Neural progenitor cell (in vitro differentiated cells): Measurements from ENCODE around the gene TNS3. TPM values are rescaled to one million over a fixed set of nuclear protein-coding genes. Genes with fewer than 3 reads are reported as not detected.

Experiments used
- DNase-seq: peaks from one replicate; pipeline ENCODE4 v3.0.0-alpha.2; 2016; ENCODE audit warnings: low spot score
- H2AFZ ChIP-seq: fragments of 200-600 bp; sonication (generic); replicated peaks from 2 replicates; pipeline ENCODE4 v1.6.1; 2016; ENCODE audit warnings: antibody characterized with exemption
- H3F3A ChIP-seq: fragments of 200-600 bp; sonication (generic); 2 replicates; pipeline ENCODE4 v1.6.1; 2016; ENCODE audit warnings: antibody characterized with exemption, low read depth
- H3K27ac ChIP-seq: fragments of 200-600 bp; sonication (generic); 2 replicates; pipeline ENCODE4 v1.5.1; 2016; ENCODE audit warnings: mild to moderate bottlenecking
- H3K27me3 ChIP-seq: fragments of 200-600 bp; sonication (generic); 2 replicates; pipeline ENCODE4 v1.6.1; 2016; ENCODE audit warnings: mild to moderate bottlenecking, moderate library complexity
- H3K36me3 ChIP-seq: fragments of 200-600 bp; sonication (generic); 2 replicates; pipeline ENCODE4 v1.5.1; 2016
- H3K4me1 ChIP-seq: fragments of 200-600 bp; sonication (generic); 2 replicates; pipeline ENCODE4 v1.6.1; 2016; ENCODE audit warnings: mixed run types
- H3K4me2 ChIP-seq: fragments of 200-600 bp; sonication (generic); 2 replicates; pipeline ENCODE4 v1.6.1; 2016
- H3K4me3 ChIP-seq: fragments of 200-600 bp; sonication (generic); 2 replicates; pipeline ENCODE4 v1.5.1; 2016
- H3K79me2 ChIP-seq: fragments of 200-600 bp; sonication (generic); 2 replicates; pipeline ENCODE4 v1.6.1; 2016; ENCODE audit warnings: low read depth
- H3K9ac ChIP-seq: fragments of 200-600 bp; sonication (generic); 2 replicates; pipeline ENCODE4 v1.6.1; 2016
- H3K9me3 ChIP-seq: fragments of 200-600 bp; sonication (generic); 2 replicates; pipeline ENCODE4 v1.5.1; 2016; ENCODE audit warnings: low read depth
- H4K20me1 ChIP-seq: fragments of 200-600 bp; sonication (generic); 2 replicates; pipeline ENCODE4 v1.6.1; 2016; ENCODE audit warnings: low read depth
- H3K27ac Mint-ChIP-seq: 3 replicates; pipeline ENCODE4 v1.8.0; 2021; ENCODE audit warnings: mixed read lengths
- H3K27me3 Mint-ChIP-seq: 2 replicates; pipeline ENCODE4 v1.8.0; 2022; ENCODE audit warnings: low read depth, mild to moderate bottlenecking, inconsistent platforms, moderate library complexity, mixed read lengths; ENCODE audit not compliant: insufficient read depth
- H3K36me3 Mint-ChIP-seq: 3 replicates; pipeline ENCODE4 v1.8.0; 2021; ENCODE audit warnings: mixed read lengths
- H3K4me1 Mint-ChIP-seq: 3 replicates; pipeline ENCODE4 v1.8.0; 2021; ENCODE audit warnings: mixed read lengths
- H3K4me3 Mint-ChIP-seq: 3 replicates; pipeline ENCODE4 v1.8.0; 2021; ENCODE audit warnings: mild to moderate bottlenecking, moderate library complexity, mixed read lengths
- H3K9me3 Mint-ChIP-seq: 3 replicates; pipeline ENCODE4 v1.8.0; 2020; ENCODE audit warnings: mixed read lengths
- CTCF ChIP-seq: fragments of 200-600 bp; sonication (generic); IDR thresholded peaks from 2 replicates; pipeline ENCODE4 v1.5.1; 2017; ENCODE audit warnings: antibody characterized with exemption, mild to moderate bottlenecking
- EZH2 ChIP-seq: fragments of 200-600 bp; sonication (generic); IDR thresholded peaks from 2 replicates; pipeline ENCODE4 v1.6.1; 2017; ENCODE audit warnings: antibody characterized with exemption, mild to moderate bottlenecking, moderate library complexity
- EZH2phosphoT487 ChIP-seq: fragments of 200-600 bp; sonication (generic); IDR thresholded peaks from 2 replicates; pipeline ENCODE4 v1.6.1; 2017; ENCODE audit warnings: antibody characterized with exemption
- total RNA-seq: library from RNA; depleted of rRNA; stranded (reverse); fragments of >200 nt; gene quantifications from 2 replicates; pipeline ENCODE4 v1.2.3, GENCODE V29; 2015; ENCODE audit warnings: low replicate concordance

The TNS3 gene
- total RNA-seq, 1 donor from 2014 or later, result 15.0 TPM

- Histone ChIP-seq H3K27me3 (no peaks in the 10 kb centered on the region), H3K9me3 (no peaks in the 10 kb centered on the region), H3K4me3 (no peak overlapping the region), H3K79me2 (no peaks in the 10 kb centered on the region), H3K9ac (no peak overlapping the region), H3K4me2 (no peak overlapping the region), H3F3A (no peaks in the 10 kb centered on the region), H3K36me3 (no peaks in the 10 kb centered on the region), H3K27ac (no peak overlapping the region), H2AFZ (no peak overlapping the region), H3K4me1 (peaks cover 8% of the 10 kb centered on the region), H4K20me1 (no peaks in the 10 kb centered on the region)
- Mint-ChIP-seq H3K9me3 (no peaks in the 10 kb centered on the region), H3K27me3 (no peaks in the 10 kb centered on the region), H3K4me3 (no peak overlapping the region), H3K36me3 (peaks cover 8% of the 10 kb centered on the region), H3K4me1 (peaks cover 24% of the 10 kb centered on the region), H3K27ac (no peak overlapping the region)
- no peak for TF ChIP-seq EZH2
- DNase-seq, result no peak
Observed at GRCh38 chr7:47337531-47337930, 244.4 kb downstream of the TNS3 start.

GRCh38 chr7:47336472-47337425 is 245.2 kb downstream of the TNS3 start:
- Mint-ChIP-seq H3K27me3 (no peaks in the 10 kb centered on the region), H3K9me3 (no peaks in the 10 kb centered on the region), H3K4me1 (peaks cover 31% of the 10 kb centered on the region), H3K27ac (no peak overlapping the region), H3K36me3 (peaks cover 8% of the 10 kb centered on the region), H3K4me3 (no peak overlapping the region)
- Histone ChIP-seq H3K4me2 (no peak overlapping the region), H3K27ac (no peak overlapping the region), H3K36me3 (no peaks in the 10 kb centered on the region), H4K20me1 (no peaks in the 10 kb centered on the region), H3K9me3 (no peaks in the 10 kb centered on the region), H2AFZ (no peak overlapping the region), H3K4me3 (no peak overlapping the region), H3K79me2 (no peaks in the 10 kb centered on the region), H3F3A (no peaks in the 10 kb centered on the region), H3K4me1 (peaks cover 16% of the 10 kb centered on the region), H3K27me3 (no peaks in the 10 kb centered on the region), H3K9ac (no peak overlapping the region)
- DNase-seq, result no peak
- TF ChIP-seq EZH2 (no peak), CTCF (no peak), EZH2phosphoT487 (no peak)

GRCh38 chr7:47335557-47336471 is 246.1 kb downstream of the TNS3 start:
- H3K27me3 ChIP-seq, result no peaks in the 10 kb centered on the region
- H3K9ac ChIP-seq, result no peak overlapping the region
- TF ChIP-seq EZH2phosphoT487 (no peak), CTCF (no peak), EZH2 (no peak)
- no peaks in the 10 kb centered on the region for H3K9me3 Mint-ChIP-seq
- H4K20me1 ChIP-seq, result no peaks in the 10 kb centered on the region
- H2AFZ ChIP-seq, result no peak overlapping the region
- no peaks in the 10 kb centered on the region for H3K27me3 Mint-ChIP-seq
- no peaks in the 10 kb centered on the region for H3F3A ChIP-seq
- H3K27ac Mint-ChIP-seq, result peak overlapping the region; percentile 38
- H3K27ac ChIP-seq, result no peak overlapping the region
- no peak overlapping the region for H3K4me3 Mint-ChIP-seq
- no peaks in the 10 kb centered on the region for H3K9me3 ChIP-seq
- H3K4me1 ChIP-seq, result peaks cover 16% of the 10 kb centered on the region
- H3K36me3 ChIP-seq, result no peaks in the 10 kb centered on the region
- peaks cover 8% of the 10 kb centered on the region for H3K36me3 Mint-ChIP-seq
- H3K4me3 ChIP-seq, result no peak overlapping the region
- peaks cover 38% of the 10 kb centered on the region for H3K4me1 Mint-ChIP-seq
- DNase-seq, result no peak
- no peak overlapping the region for H3K4me2 ChIP-seq
- H3K79me2 ChIP-seq, result no peaks in the 10 kb centered on the region
